ENCODE measurements around the gene GAS7. TPM values are rescaled to one million over a fixed set of nuclear protein-coding genes. Genes with fewer than 3 reads are reported as not detected.

Gene GAS7
- polyA plus RNA-seq (2013, experiment 1 of 2; ENCODE audit: insufficient read length), result 5.3 TPM
- 6.7 TPM for polyA plus RNA-seq (2013, experiment 2 of 2; ENCODE audit: insufficient read length)

GRCh38 chr17:10198509-10199249 lies at the start of gene GAS7:
GAS7 (minus strand) TSS chr17:10198606.
- DNase-seq, result peak; percentile 46

- peak; percentile 44 for DNase-seq
Observed at GRCh38 chr17:10247810-10248209, 49.4 kb upstream of the GAS7 start.

GRCh38 chr17:10243883-10244844 lies 45.8 kb upstream of the GAS7 start:
- DNase-seq, result peak; percentile 67

- no peak for DNase-seq
Observed at GRCh38 chr17:10241781-10242180, 43.4 kb upstream of the GAS7 start.

- no peak for DNase-seq
Observed at GRCh38 chr17:10238661-10239060, 40.3 kb upstream of the GAS7 start.

GRCh38 chr17:10234033-10234432 lies 35.6 kb upstream of the GAS7 start:
- DNase-seq, result no peak

GRCh38 chr17:10233161-10233560 lies 34.8 kb upstream of the GAS7 start:
- DNase-seq, result peak; percentile 35

- no peak for DNase-seq
Observed at GRCh38 chr17:10229181-10229580, 30.8 kb upstream of the GAS7 start.

GRCh38 chr17:10226930-10227695 lies 28.7 kb upstream of the GAS7 start:
- DNase-seq, result peak; percentile 40

- no peak for DNase-seq
Observed at GRCh38 chr17:10224582-10225195, 26.3 kb upstream of the GAS7 start.

GRCh38 chr17:10219193-10219592 lies 20.8 kb upstream of the GAS7 start:
- DNase-seq, result no peak

- DNase-seq, result no peak
Observed at GRCh38 chr17:10217916-10218315, 19.5 kb upstream of the GAS7 start.

GRCh38 chr17:10216213-10216938 lies 18.0 kb upstream of the GAS7 start:
- DNase-seq, result no peak

GRCh38 chr17:10215286-10215685 lies 16.9 kb upstream of the GAS7 start:
- no peak for DNase-seq

GRCh38 chr17:10211666-10212065 lies 13.3 kb upstream of the GAS7 start:
- DNase-seq, result no peak

- peak; percentile 70 for DNase-seq
Observed at GRCh38 chr17:10210151-10210574, 11.8 kb upstream of the GAS7 start.

- DNase-seq, result no peak
Observed at GRCh38 chr17:10208604-10209193, 10.3 kb upstream of the GAS7 start.

GRCh38 chr17:10207153-10207552 lies 8.7 kb upstream of the GAS7 start:
- no peak for DNase-seq

- no peak for DNase-seq
Observed at GRCh38 chr17:10205549-10206185, 7.3 kb upstream of the GAS7 start.

- DNase-seq, result no peak
Observed at GRCh38 chr17:10201680-10202079, 3.3 kb upstream of the GAS7 start.

- no peak for DNase-seq
Observed at GRCh38 chr17:10200645-10201044, 2.2 kb upstream of the GAS7 start.
